Right cardiac atrium (tissue), 5 donors: ENCODE measurements around the gene AHSG. TPM values are rescaled to one million over a fixed set of nuclear protein-coding genes. Genes with fewer than 3 reads are reported as not detected.
"Not testable (repeated sequence)": the region's sequence is repeated elsewhere in the genome, so short reads cannot be mapped to it uniquely, and the experiment has no call there.

Source experiments
- ATAC-seq, 2 donors: fragments of 200-7000 bp; cut with Tn5 transposase; one replicate each; pipeline versions ENCODE4 v1.8.0 to v1.9.1; 2020; ENCODE audit warnings: moderate library complexity in 2 of 2, mild to moderate bottlenecking in 1 of 2
- DNase-seq, 3 donors: peaks; one replicate each; pipeline ENCODE4 v3.0.0-alpha.2; 2020
- H3K27ac ChIP-seq: one replicate; pipeline ENCODE4 v1.5.1; 2013; ENCODE audit warnings: mild to moderate bottlenecking, low read length, control low read depth, moderate library complexity
- H3K27me3 ChIP-seq: one replicate; pipeline ENCODE4 v1.6.1; 2013; ENCODE audit not compliant: control insufficient read depth, insufficient read depth
- H3K4me1 ChIP-seq: one replicate; pipeline ENCODE4 v1.6.1; 2013; ENCODE audit warnings: low read length; ENCODE audit not compliant: control insufficient read depth, insufficient read depth
- H3K4me3 ChIP-seq: one replicate; pipeline ENCODE4 v1.5.1; 2013; ENCODE audit warnings: low read length, control low read depth
- H3K9me3 ChIP-seq: one replicate; pipeline ENCODE4 v1.6.1; 2013; ENCODE audit warnings: low read length; ENCODE audit not compliant: control insufficient read depth
- WGBS: extraction: QIAGEN DNeasy Blood & Tissue Kit; methylation state at CpG from one replicate; pipeline ENCODE4 v1.1.7; 2013; 5-methylcytosine and 5-hydroxymethylcytosine counted together
- intact Hi-C, 4 donors: fragments of 100-400 bp; cut with DNase I; formaldehyde crosslinking; loops; one replicate each; pipeline versions ENCODE4 v1.11.0 to v1.14.0; 2022 to 2023
- long read RNA-seq, 4 donors: library from polyadenylated mRNA; unstranded; transcript quantifications; one replicate each; pipeline ENCODE4 v2.0.0, GENCODE V29; 2020 to 2021
- polyA plus RNA-seq: library from polyadenylated mRNA; stranded (reverse); fragments of 200-250 nt; gene quantifications from one replicate; pipeline ENCODE4 v1.2.3, GENCODE V29; 2013
- total RNA-seq, 4 donors: library from RNA; stranded (reverse); fragmentation: NEBNext Ultra II Directional; extraction: Animal tissue kit (Norgen Biotek cat#: 25700); gene quantifications; one replicate each; pipeline ENCODE4 v1.2.1, GENCODE V29; 2021
- donor health status: healthy with polysubstance abuse.
- donor health status: DM: no; HTN: yes; CAD: no.
- donor health status: DM: no; HTN: no; CAD: no.
- donor health status: DM: no; HTN: yes; CAD: no; lungs with severe emphysema.
- donor health status: DM: yes; HTN: yes; CAD: no.

The AHSG gene, protein sequence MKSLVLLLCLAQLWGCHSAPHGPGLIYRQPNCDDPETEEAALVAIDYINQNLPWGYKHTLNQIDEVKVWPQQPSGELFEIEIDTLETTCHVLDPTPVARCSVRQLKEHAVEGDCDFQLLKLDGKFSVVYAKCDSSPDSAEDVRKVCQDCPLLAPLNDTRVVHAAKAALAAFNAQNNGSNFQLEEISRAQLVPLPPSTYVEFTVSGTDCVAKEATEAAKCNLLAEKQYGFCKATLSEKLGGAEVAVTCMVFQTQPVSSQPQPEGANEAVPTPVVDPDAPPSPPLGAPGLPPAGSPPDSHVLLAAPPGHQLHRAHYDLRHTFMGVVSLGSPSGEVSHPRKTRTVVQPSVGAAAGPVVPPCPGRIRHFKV
- total RNA-seq, result under 1 TPM in 1 of 4 donors, not detected in 3; 0.20 TPM
- 0.05 TPM for polyA plus RNA-seq
- long read RNA-seq, donor 1, result 0 reads
- long read RNA-seq, donor 2, result 0 reads
- long read RNA-seq, donor 3, partial matches to known transcripts, result 1 of 1 reads
- long read RNA-seq, donor 3, other reads (novel, unspliced or antisense), result 0 of 1 reads
- long read RNA-seq, donor 4, partial matches to known transcripts, result 1 of 1 reads
- long read RNA-seq, donor 4, other reads (novel, unspliced or antisense), result 0 of 1 reads

DNA sequence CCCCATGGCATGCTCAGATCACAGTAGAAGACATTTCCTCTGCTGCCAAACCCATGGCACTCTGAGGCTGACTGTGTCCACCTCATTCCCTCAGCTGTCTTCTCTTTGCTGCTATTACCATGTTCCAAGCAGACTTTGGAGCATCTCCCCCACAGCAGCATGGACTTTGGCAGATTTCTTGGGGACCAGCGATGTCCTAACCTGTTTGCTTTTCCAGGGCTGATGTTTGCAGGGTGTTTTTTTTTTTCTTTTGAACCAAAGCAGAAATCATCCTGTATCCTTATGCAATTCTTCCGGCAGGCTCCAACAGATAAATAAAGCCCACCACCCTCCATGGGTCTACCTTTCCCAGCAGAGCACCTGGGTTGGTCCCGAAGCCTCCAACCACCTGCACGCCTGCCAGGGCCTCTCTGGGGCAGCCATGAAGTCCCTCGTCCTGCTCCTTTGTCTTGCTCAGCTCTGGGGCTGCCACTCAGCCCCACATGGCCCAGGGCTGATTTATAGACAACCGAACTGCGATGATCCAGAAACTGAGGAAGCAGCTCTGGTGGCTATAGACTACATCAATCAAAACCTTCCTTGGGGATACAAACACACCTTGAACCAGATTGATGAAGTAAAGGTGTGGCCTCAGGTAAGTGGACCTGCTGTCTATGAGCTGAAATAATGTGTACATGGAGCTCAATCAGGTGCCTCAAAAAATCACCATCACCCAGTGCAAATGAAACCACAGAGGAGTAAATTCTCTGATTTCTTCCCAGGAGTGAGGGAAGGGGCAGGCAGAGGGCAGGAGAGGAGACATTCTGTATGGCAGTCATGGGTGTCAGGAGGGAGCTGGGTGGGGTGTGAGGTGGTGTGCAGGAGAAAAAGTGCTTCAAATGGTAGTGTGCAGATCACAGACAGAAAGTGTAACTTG, at the start of gene AHSG:
Gene AHSG, plus strand, starts transcription at position 340 of the 916 bp plus-strand sequence. Its CDS starts 82 bp downstream, at position 422.
- no peaks in the 10 kb centered on the region for H3K9me3 ChIP-seq
- no peak within 1 kb of the TSS for H3K4me3 ChIP-seq
- intact Hi-C loops, result loop anchor here in 2 of 4 donors (5.0 to 10.0 kb wide), 3 partner anchors 139 to 202 kb away; no protein-coding TSS in a partner anchor
- no peak for DNase-seq
- H3K27ac ChIP-seq, result no peak within 1 kb of the TSS
- peaks cover 3% of the 10 kb centered on the region for H3K4me1 ChIP-seq
- H3K27me3 ChIP-seq, result no peaks in the 10 kb centered on the region
- 89% methylated on average over 7 of the region's 7 CpGs for WGBS
- no peak for ATAC-seq

DNA sequence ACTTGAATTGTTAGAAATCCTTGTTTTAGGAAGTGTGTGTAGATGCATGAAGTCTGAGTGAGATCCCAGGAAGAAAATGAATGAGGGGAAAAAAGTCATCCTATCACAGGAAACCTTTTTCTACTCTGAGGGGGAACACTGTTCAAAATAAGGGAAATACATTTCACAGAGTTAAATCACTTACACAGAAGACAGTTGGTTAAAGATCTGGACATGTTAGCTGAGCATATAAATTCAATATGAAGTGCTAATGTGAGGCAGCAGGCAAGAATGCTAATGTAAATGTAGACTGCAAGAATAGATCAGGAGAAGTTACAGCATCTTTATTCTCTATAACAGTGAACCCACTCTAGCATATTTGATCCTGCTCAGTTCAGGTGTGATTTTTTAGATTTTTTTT, 48.3 kb upstream of the AHSG start:
- intact Hi-C loops, result no loop called here
- peaks cover 1% of the 10 kb centered on the region for H3K4me1 ChIP-seq
- no peaks in the 10 kb centered on the region for H3K27me3 ChIP-seq

DNA sequence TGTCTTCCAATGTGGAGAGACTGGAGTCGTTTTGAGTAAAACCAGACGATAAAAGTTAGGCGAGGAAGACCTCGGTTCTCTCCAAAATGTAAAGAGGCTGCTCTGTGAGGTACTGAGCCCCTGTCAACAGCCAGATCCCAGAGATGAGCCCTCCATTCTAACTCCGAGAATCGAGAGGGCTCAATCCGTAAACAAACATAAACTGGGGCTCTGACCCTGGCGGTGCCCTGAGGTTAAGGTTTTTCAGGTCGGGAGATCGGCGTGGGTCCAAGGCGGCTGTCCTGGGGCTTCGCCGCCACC, 46.1 kb upstream of the AHSG start:
- Histone ChIP-seq H3K9me3 (no peaks in the 10 kb centered on the region), H3K27me3 (no peaks in the 10 kb centered on the region), H3K4me3 (peak overlapping the region; percentile 83), H3K27ac (peak overlapping the region; percentile 67), H3K4me1 (peaks cover 2% of the 10 kb centered on the region)
- DNase-seq, result no peak
- ATAC-seq, result no peak
- intact Hi-C loops, result no loop called here
- under 1% methylated on average over 14 of the region's 14 CpGs for WGBS

More for the DNA sequence above, 48.3 kb upstream of the AHSG start:
- DNase-seq (no peak), ATAC-seq (no peak)
- H3K27ac ChIP-seq, result no peak overlapping the region
- H3K9me3 ChIP-seq, result no peaks in the 10 kb centered on the region
- H3K4me3 ChIP-seq, result no peak overlapping the region

DNA sequence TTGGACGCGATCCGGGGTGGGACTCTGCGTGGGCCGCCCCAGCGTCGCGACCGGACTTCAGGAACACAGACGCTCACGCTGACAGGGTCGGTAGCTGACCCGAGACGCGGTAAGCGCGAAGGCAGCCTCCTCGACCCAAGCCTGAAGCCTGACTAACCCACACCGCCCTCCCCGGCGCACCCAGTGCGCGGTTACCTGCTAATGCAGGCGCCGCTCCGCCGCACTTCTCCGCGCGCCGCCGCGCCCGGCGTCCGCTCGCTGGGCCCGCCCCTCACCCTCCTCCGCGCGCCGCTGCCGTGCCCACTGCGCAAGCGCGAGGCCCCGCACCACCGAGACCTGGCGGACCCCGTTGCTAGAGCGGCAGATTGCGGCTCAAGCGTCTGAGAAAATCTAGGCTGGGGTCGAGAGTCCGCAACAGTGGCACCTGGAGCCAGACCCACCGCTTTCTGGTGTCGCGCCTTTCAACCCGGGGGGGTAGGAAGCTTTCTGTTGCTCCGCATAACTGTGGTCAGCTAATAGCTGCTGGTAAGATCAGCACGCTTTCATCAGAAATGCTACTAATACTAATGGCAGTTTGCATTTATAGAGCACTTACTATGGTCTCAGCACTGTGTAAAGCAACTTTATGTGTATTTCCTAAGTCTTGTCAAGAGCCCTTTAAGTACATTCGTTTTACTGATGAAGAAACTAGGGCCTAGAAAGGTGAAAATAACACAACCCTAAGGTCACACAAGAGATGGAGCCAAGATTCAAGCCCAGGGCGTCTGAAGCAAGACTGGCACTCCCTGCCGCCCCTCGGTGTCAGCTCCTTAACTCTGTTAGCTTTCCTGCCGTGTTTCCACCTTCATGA, 45.6 kb upstream of the AHSG start, which contains the start of gene TBCCD1:
Gene TBCCD1, minus strand, starts transcription at position 268 of the 850 bp plus-strand sequence. CDS start 3,010 bp downstream, outside the sequence.
- H3K4me1 ChIP-seq, result peaks cover 2% of the 10 kb centered on the region
- H3K9me3 ChIP-seq, result no peaks in the 10 kb centered on the region
- peak within 1 kb of the TSS; percentile 79 for H3K27ac ChIP-seq
- intact Hi-C loops, result no loop called here
- no peaks in the 10 kb centered on the region for H3K27me3 ChIP-seq
- under 1% methylated on average over 66 of the region's 66 CpGs for WGBS
- ATAC-seq (peak; percentile 83 to 87), DNase-seq (peak; percentile 89 to 97 (median 96))
- H3K4me3 ChIP-seq, result peak within 1 kb of the TSS; percentile 83

DNA sequence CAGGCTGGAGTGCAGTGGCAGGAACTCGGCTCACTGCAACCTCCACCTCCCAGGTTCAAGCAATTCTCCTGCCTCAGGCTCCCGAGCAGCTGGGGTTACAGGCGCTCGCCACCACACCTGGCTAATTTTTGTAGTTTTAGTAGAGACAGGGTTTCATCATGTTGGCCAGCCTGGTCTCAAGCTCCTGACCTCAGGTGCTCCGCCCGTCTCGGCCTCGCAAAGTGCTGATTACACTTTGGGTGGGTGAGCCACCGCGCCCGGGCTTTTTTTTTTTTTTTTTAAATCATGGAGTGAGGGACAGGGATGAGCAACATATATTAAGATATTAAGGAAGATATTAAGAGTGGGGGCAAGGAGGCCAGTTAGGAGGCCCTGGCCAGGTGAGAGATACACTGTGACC, 43.5 kb upstream of the AHSG start:
- peak in 1 of 3 donors; percentile 51 for DNase-seq
- intact Hi-C loops, H3K4me1 ChIP-seq: not testable (repeated sequence)

DNA sequence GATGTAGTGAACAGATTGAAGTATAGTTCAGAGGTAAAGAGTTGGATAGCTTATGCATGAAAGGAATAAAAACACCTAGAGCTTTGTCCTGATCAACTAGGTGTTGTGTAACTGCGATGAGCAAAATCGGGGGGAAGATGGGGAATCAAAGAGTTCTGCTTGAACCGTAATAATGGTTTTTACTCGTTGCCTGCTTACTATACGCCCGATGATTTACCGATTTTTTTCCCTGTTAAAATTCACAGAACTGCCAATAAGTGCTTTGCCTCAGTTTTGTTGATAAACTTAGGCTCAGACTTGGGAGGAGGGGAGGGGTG, 43.1 kb upstream of the AHSG start:
- intact Hi-C loops, result no loop called here
- Histone ChIP-seq H3K4me1 (peaks cover 2% of the 10 kb centered on the region), H3K27me3 (no peaks in the 10 kb centered on the region), H3K9me3 (no peaks in the 10 kb centered on the region), H3K27ac (peak overlapping the region; percentile 19), H3K4me3 (peak overlapping the region; percentile 51)
- WGBS, result 8% methylated on average over 7 of the region's 7 CpGs
- DNase-seq, result no peak
- ATAC-seq, result no peak

More for the DNA sequence above, 43.5 kb upstream of the AHSG start:
- not testable (repeated sequence) for H3K9me3 ChIP-seq, H3K4me3 ChIP-seq, H3K27ac ChIP-seq, H3K27me3 ChIP-seq, ATAC-seq
- WGBS, result 88% methylated on average over 11 of the region's 11 CpGs

DNA sequence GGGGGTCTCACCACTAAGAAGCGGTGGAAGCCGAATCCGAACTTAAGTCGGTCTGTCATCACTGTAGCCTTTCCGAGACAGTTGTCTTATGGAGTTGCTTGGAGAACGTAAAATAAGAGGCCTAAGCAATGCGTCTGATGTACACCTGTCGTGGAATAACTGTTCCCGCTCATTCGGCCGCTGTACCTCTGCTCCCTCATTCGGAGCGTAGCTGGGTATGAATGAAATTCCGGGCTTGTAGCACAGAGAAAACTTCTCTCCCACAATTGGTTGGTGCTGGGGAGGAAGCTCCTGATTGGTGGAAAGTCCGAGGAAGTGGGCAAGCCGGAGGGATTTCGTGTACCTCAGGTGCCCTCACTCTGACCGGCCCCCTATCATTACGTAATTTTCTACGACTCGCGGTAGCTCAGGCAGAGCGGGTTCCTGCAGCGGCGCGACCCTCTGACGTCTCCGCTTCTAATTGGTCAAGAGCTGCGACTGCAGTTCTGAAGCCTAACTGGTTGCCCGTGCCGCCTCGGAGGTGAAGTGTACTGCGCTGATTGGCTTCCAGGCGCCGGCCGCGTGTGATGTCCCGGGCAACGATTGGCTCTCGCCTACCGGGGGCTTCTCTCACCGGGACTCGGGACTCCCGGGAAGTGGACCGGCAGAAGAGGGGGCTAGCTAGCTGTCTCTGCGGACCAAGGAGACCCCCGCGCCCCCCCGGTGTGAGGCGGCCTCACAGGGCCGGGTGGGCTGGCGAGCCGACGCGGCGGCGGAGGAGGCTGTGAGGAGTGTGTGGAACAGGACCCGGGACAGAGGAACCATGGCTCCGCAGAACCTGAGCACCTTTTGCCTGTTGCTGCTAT, 42.5 kb upstream of the AHSG start, which contains the start of gene DNAJB11:
Gene DNAJB11, plus strand, starts transcription at position 625 of the 845 bp plus-strand sequence. Its CDS starts 178 bp downstream, at position 803.
- WGBS, result under 1% methylated on average over 59 of the region's 59 CpGs
- H3K4me1 ChIP-seq, result peaks cover 2% of the 10 kb centered on the region
- peak within 1 kb of the TSS; percentile 85 for H3K27ac ChIP-seq
- peak; percentile 99 to 100 (median 99) for DNase-seq
- no peaks in the 10 kb centered on the region for H3K27me3 ChIP-seq
- intact Hi-C loops, result no loop called here
- H3K9me3 ChIP-seq, result no peaks in the 10 kb centered on the region
- ATAC-seq, result peak; percentile 97 to 98
- H3K4me3 ChIP-seq, result peak within 1 kb of the TSS; percentile 62

DNA sequence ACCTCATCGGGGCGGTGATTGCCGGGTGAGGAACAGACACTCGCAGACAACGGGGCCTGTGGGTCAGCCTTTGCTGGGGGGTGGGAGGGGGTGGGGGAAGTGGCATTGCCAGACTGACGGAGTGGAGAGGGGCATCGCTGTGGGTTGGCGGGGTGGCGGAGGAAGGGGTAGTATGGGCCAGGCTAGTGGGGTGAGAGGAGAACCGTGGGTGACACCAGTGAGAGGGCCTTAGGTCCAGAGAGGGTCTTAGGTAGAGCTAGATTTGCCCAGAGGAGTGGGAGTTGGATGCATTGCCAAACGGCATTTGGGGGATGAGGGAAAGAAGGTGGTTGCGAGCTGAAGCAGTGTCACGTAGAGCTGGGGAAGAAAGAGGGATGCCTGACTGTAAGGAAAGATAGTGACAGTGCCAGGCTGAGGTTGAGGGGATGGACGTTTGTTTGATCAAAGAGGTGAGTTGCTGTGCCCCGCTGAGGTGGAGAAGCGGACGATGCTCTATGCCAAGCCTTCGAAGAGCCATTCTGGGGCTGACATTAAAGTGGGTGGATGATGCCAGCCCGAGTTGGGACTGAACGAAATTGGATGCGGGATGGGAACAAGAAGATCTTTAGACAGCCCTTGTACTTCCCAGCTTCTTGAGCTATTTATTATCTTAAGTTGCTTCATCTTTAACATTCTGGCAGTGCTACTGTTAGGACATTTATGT, 41.8 kb upstream of the AHSG start:
- peak overlapping the region; percentile 85 for H3K27ac ChIP-seq
- WGBS, result 7% methylated on average over 21 of the region's 21 CpGs
- ATAC-seq (peak in 1 of 2 donors; percentile 0), DNase-seq (no peak)
- H3K4me3 ChIP-seq, result peak overlapping the region; percentile 62
- peaks cover 2% of the 10 kb centered on the region for H3K4me1 ChIP-seq
- no peaks in the 10 kb centered on the region for H3K27me3 ChIP-seq
- no peaks in the 10 kb centered on the region for H3K9me3 ChIP-seq
- intact Hi-C loops, result no loop called here

DNA sequence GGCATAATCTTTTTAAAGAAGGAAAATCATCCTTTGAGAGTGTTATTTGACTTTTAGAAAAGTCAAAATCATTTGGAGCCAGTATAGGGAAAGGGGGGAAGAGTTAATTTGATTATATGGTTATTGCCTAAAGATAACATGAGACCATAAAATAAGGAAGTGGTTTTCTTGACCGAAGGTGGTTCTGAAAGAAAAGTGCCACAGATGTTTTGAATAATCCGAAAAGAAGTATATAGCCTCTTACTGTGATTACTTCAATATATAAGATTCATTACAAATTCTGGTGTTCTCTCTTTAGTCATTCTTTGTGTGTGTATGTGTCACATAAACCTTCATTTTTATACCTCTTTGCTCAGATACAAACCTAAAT, 41.2 kb upstream of the AHSG start:
- peak overlapping the region; percentile 62 for H3K4me3 ChIP-seq
- WGBS, result 68% methylated on average over 2 of the region's 2 CpGs
- H3K27ac ChIP-seq, result no peak overlapping the region
- intact Hi-C loops, result no loop called here
- no peaks in the 10 kb centered on the region for H3K9me3 ChIP-seq
- ATAC-seq (no peak), DNase-seq (no peak)
- H3K4me1 ChIP-seq, result peaks cover 2% of the 10 kb centered on the region
- no peaks in the 10 kb centered on the region for H3K27me3 ChIP-seq
